KOPT-K1 (cell line): ENCODE data around the gene ABCG1.

ENCODE experiments used
- H3K27ac ChIP-seq: fragments of 200-600 bp; sonication (generic); 2 replicates; pipeline ENCODE4 v1.5.1; 2016; ENCODE audit warnings: antibody characterized with exemption, mild to moderate bottlenecking, low read depth, low read length; ENCODE audit not compliant: poor library complexity, severe bottlenecking
- H3K36me3 ChIP-seq: fragments of 200-600 bp; sonication (generic); 2 replicates; pipeline ENCODE4 v1.5.1; 2017; ENCODE audit warnings: antibody characterized with exemption, mild to moderate bottlenecking, low read length, moderate library complexity; ENCODE audit not compliant: insufficient read depth
- H3K9me3 ChIP-seq: fragments of 200-600 bp; sonication (generic); 2 replicates; pipeline ENCODE4 v1.5.1; 2017; ENCODE audit warnings: antibody characterized with exemption, low read length, mild to moderate bottlenecking; ENCODE audit not compliant: insufficient read depth, poor library complexity, severe bottlenecking

The ABCG1 gene

GRCh38 chr21:42256316-42256715 lies 37.4 kb downstream of the ABCG1 start:
- H3K27ac ChIP-seq: no peak overlapping the region
- no peaks in the 10 kb centered on the region for H3K36me3 ChIP-seq
- H3K9me3 ChIP-seq: no peaks in the 10 kb centered on the region

- H3K9me3 ChIP-seq: no peaks in the 10 kb centered on the region
- H3K36me3 ChIP-seq: no peaks in the 10 kb centered on the region
- no peak overlapping the region for H3K27ac ChIP-seq
These were observed 38.3 kb downstream of the ABCG1 start for GRCh38 chr21:42257091-42257765.

GRCh38 chr21:42258150-42258884 lies 39.4 kb downstream of the ABCG1 start:
- Histone ChIP-seq H3K9me3 (no peaks in the 10 kb centered on the region), H3K36me3 (no peaks in the 10 kb centered on the region), H3K27ac (peak overlapping the region; percentile 13)

GRCh38 chr21:42258885-42259407 lies 40.0 kb downstream of the ABCG1 start:
- Histone ChIP-seq H3K9me3 (no peaks in the 10 kb centered on the region), H3K36me3 (no peaks in the 10 kb centered on the region), H3K27ac (peak overlapping the region; percentile 13)

- H3K9me3 ChIP-seq: no peaks in the 10 kb centered on the region
- H3K27ac ChIP-seq: no peak overlapping the region
- no peaks in the 10 kb centered on the region for H3K36me3 ChIP-seq
These were observed 41.2 kb downstream of the ABCG1 start for GRCh38 chr21:42260121-42260520.

GRCh38 chr21:42261829-42262200 lies 42.9 kb downstream of the ABCG1 start:
- Histone ChIP-seq H3K9me3 (no peaks in the 10 kb centered on the region), H3K36me3 (no peaks in the 10 kb centered on the region), H3K27ac (no peak overlapping the region)

GRCh38 chr21:42262831-42263231 lies 43.9 kb downstream of the ABCG1 start:
- Histone ChIP-seq H3K9me3 (no peaks in the 10 kb centered on the region), H3K27ac (no peak overlapping the region), H3K36me3 (no peaks in the 10 kb centered on the region)

- Histone ChIP-seq H3K36me3 (no peaks in the 10 kb centered on the region), H3K27ac (no peak overlapping the region)
These were observed 44.7 kb downstream of the ABCG1 start for GRCh38 chr21:42263591-42264131.

GRCh38 chr21:42264245-42265195 lies 45.6 kb downstream of the ABCG1 start:
- Histone ChIP-seq H3K27ac (no peak overlapping the region), H3K9me3 (no peaks in the 10 kb centered on the region), H3K36me3 (no peaks in the 10 kb centered on the region)

More at GRCh38 chr21:42263591-42264131, 44.7 kb downstream of the ABCG1 start:
- no peaks in the 10 kb centered on the region for H3K9me3 ChIP-seq

GRCh38 chr21:42265231-42265812 lies 46.4 kb downstream of the ABCG1 start:
- no peaks in the 10 kb centered on the region for H3K36me3 ChIP-seq
- H3K9me3 ChIP-seq: no peaks in the 10 kb centered on the region
- peak overlapping the region; percentile 14 for H3K27ac ChIP-seq

GRCh38 chr21:42266971-42267556 lies 48.1 kb downstream of the ABCG1 start:
- no peaks in the 10 kb centered on the region for H3K36me3 ChIP-seq
- H3K27ac ChIP-seq: peak overlapping the region; percentile 75
- H3K9me3 ChIP-seq: no peaks in the 10 kb centered on the region

- Histone ChIP-seq H3K27ac (peak overlapping the region; percentile 75), H3K9me3 (no peaks in the 10 kb centered on the region), H3K36me3 (no peaks in the 10 kb centered on the region)
These were observed 50.4 kb downstream of the ABCG1 start for GRCh38 chr21:42269386-42269785.

GRCh38 chr21:42271065-42271464 lies 52.1 kb downstream of the ABCG1 start:
- Histone ChIP-seq H3K9me3 (no peaks in the 10 kb centered on the region), H3K27ac (no peak overlapping the region), H3K36me3 (peaks cover 7% of the 10 kb centered on the region; the same call in 1 of the 2 replicates)
